Posterior vena cava (tissue), 2 donors: Measurements from ENCODE around the gene PEX5L. TPM values are rescaled to one million over a fixed set of nuclear protein-coding genes. Genes with fewer than 3 reads are reported as not detected.

Experiments
- DNase-seq: peaks from one replicate; pipeline ENCODE4 v3.0.0-alpha.2; 2020; ENCODE audit warnings: low spot score
- intact Hi-C, 2 donors: fragments of 100-400 bp; cut with DNase I; formaldehyde crosslinking; loops; one replicate each; pipeline versions ENCODE4 v1.14.1 to v1.14.2; 2022 to 2023
- total RNA-seq, 2 donors: library from RNA; stranded (reverse); fragmentation: NEBNext Ultra II Directional; extraction: Animal tissue kit (Norgen Biotek cat#: 25700); gene quantifications; one replicate each; pipeline ENCODE4 v1.2.1, GENCODE V29; 2021
- donor health status: DM: yes; HTN: yes; CAD: no.
- donor health status: DM: yes; HTN: yes; CAD: no.

Gene PEX5L
- total RNA-seq, 2 donors from 2014 or later = 0.10 TPM; not detected in 1

DNA sequence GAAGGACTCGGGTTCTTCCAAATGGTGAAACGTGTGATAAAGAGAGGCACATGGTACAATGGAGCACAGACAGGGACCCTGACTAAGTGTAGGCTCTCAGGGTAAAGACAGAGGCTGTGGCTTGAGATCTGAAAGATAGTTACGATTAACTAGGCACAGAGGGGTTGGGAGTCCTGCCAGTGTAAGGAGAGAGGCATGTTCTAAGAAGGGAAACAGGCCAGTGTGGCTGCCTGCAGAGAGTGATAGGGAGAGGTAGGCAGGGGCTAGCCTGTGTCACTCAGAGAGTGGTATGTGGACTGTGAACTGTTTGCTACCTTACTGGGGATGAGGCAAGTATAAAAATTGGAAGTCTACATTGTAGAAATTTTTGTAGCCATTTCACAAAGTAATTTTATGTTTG is 109.5 kb downstream of the PEX5L start:
- intact Hi-C loops = loop anchor here in 1 of 2 donors (10.0 kb wide), 1 partner anchor 668 kb away; no protein-coding TSS in a partner anchor
- no peak for DNase-seq

DNA sequence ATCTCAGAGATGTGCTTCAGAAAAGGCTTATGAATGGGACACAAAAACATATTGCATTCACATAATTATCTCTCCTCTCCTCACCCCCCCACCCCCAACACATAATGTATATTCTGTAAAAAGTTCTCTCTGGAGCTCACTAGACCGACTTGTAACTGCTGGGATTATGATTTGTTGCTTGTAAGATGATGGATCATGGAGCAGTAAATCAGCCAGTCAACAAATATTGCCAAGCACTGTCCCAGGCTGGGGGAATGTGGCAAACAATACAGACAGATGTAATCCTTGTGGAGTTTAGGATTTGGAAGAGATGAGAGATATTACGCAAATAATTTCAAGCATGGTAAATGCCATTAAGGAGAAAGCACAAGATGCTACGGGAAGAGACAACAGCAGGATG is 114.8 kb downstream of the PEX5L start:
- DNase-seq = no peak
- intact Hi-C loops = loop anchor here in 1 of 2 donors (10.0 kb wide), 1 partner anchor 673 kb away; no protein-coding TSS in a partner anchor

DNA sequence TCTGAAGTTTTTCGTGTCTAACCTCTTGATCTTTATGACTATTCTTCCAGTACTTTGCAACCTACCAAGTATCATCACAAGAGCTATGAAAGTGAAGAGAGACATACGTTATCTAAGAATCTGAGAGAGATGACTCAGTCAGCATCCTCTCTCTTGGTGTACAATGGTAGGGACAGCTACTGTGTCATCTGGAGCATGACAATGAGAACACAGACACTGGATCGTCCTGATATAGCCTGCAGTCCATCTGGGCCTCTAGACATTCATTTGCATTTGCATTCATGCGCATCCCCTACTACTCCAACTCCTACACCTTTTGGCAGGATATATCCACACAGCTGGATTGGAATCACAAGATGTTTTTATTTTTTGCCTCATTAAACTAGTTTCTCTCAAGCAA is 115.2 kb downstream of the PEX5L start:
- DNase-seq = no peak
- intact Hi-C loops = loop anchor here in 1 of 2 donors (10.0 kb wide), 1 partner anchor 673 kb away; no protein-coding TSS in a partner anchor

DNA sequence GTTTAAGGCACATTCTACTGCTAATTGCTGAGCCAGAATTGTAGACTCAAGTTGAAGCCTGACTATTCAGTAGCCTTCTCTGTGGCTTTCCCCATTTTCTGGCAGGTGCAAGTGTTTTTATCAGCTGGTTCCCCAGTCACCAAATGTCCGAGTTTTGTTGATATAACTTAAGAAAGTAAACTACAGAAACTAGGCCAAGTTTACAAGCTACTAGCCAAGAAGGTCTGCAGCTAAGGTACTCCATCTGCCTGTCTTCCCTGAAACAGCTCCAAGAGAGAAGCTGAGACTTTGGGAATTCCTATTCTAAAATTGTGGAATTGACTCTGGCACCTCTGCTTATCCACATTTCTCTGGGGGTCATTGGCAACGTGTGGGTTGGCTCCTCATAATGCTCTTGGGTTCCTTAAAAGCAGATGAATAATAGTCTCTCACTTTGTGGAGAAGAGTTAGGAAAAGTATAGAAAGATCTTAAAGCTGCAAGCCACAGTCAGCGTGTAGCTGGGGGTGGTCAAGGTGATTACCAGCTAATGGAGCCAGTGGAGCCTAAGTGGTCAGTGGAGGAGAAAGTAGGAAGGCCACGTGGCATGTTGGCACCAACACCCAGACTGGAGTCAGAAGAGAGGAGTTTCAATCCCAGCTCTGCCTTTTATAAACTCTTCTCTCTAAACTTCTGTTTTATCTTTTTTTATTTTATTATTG is 128.8 kb downstream of the PEX5L start:
- DNase-seq = no peak
- intact Hi-C loops = no loop called here

DNA sequence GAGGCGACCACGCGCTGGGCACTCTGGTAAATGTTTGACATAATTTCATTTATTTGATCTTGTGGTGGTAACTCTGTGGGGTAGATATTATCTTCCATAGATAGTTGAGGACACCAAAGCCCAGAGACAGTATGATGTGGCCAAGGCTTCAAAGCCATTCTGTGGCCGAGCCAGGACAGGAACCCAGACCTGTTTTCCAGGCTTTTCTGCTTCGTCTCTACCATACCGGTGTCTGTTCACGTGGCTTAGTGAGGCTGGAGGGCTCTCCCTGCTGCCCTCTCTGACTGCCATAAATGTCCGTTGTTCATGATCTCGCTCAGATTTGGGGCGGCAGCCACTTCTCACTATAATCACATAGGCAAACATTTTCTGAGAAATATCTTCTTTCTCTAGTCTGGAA is 134.7 kb downstream of the PEX5L start:
- DNase-seq = no peak
- intact Hi-C loops = no loop called here

DNA sequence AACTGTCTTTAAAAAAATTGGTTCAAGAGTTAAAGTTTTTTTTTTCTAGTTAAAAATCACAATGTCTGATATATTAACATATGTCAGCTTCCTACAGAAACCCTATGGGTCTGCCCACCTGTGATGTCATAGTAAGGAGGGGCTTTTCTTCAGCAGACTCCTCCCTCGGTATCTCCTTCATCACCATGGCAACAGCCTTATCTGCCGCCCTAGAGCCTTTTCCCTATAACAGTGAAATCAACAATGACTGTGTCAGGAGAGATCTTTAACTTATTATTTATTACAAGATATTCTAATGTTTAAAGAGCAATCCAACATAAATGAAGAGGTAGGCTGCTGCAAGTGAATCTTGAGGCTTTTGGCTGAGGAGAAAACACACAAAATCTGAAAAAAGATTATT is 138.7 kb downstream of the PEX5L start:
- DNase-seq = no peak
- intact Hi-C loops = no loop called here

DNA sequence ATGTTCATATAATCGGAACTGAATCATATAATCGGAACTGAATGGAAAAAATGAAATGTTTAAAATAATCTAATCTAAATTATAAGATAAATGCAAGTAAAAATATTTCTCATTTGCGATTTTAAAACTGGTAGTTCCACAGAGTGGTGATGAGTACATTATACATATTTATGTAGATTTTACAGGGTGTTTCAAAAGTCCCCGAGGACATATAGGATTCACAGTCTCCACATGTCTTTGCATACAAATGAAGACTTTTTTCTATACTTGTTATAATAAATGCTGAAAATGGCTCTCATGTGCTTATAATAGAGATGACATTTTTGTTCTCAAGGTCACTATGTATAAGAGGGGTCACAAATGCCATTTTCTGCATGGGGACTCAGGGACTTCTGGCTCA is 139.5 kb downstream of the PEX5L start:
- DNase-seq = no peak

DNA sequence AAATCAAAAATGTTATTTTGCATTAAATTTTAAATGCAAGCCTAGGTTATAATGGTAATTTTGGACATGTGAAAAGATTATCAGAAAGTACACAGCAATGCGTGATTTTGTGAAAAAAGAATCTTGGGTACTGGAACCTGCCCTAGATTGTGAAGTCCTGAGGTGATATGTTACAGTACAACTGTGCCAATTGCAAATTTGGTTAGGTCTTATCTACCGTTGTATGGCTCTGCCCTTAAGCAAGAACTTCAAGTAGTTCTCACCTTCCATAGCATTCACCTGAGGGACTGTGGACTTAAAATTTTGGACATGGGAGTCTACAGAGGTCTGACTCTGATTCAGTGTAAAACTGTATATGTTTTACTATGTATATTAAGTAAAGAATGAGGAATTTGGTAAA is 140.2 kb downstream of the PEX5L start:
- intact Hi-C loops = no loop called here
- DNase-seq = no peak

More for the DNA sequence above, 139.5 kb downstream of the PEX5L start:
- intact Hi-C loops = no loop called here

DNA sequence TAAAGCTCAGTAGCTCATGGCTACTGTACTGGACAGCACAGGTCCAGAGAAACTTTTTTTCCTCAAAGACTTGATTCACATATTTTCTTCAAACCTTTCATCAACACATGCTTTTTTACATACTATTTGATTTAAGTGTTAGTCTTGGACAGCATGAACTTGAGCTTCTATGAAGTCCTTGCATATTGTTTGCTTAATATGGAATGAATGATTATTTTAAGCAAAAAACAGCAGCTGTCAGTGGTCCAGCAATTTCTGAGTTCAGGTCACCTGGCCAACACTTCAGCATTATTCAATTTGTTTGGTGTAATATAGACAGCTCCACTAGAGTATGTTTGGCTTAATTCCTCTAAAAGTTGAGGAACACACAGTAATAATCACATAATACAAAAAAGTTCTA is 141.4 kb downstream of the PEX5L start:
- DNase-seq = no peak
- intact Hi-C loops = no loop called here

DNA sequence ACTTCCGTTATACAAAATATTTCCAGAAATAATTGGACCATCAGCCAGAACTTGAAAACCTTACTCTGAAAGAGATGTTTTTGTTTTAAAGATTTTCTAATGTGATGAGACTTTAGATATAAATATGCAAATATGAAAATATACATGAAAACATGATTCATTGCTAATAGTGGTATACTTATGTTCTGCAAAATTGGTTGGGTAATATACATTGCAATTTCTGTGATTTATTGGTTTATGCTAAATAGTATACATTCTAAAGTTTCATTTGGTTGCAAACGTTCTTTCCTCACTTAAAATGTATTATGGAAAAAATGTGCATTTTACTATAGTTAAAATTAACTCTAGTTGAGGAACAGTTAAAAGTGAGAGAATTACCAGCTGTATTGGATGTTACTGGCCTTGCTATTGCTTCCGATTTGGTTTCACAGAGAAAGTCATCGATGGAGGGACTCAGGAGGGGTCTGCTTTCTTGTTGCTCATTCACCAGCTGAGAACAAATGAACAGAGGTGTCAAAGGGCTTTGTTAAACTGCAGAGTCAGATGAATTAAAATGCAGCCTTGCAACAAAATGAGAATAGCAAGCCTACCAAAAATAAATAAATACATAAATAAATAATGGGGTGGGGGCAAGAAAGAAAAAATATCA is 149.3 kb downstream of the PEX5L start:
- no peak for DNase-seq
- intact Hi-C loops = no loop called here

DNA sequence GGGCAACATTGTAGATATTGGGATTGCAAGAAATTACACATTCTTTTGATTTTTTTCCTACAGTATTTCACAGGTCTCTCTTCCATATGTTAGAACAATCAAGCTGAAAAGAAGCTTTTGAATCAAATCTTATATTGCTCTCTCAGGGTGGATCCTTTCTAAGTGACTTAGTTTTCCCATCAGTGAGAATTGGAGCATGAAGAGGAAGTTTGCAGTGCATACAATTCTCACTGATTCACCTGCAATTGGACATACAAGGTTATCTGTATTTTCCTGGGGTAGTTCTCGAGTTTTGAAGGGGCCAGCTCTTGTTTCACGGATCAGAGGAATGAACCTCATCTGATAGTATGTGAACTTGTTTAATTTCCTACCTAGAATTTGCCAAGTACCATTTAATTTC is 150.8 kb downstream of the PEX5L start:
- no peak for DNase-seq
- intact Hi-C loops = no loop called here

DNA sequence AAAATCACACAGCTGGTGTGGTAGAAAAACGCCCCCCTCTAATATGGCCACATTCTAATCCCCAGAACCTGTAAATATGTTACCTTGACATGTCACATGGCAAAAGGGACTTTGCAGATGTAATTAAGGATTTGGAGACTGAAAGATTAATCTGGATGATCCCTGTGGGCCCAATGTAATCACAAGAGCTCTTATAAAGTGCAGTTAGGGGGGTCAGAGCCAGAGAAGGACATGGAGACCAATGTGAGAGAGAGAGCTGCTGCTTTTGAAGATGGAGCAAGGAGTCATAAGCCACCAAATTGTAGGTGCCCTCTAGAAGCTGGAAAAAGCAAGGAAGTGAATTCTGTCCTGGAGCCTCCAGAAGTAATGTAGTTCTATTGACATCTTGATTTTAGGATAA is 152.6 kb downstream of the PEX5L start:
- no peak for DNase-seq
- intact Hi-C loops = no loop called here

DNA sequence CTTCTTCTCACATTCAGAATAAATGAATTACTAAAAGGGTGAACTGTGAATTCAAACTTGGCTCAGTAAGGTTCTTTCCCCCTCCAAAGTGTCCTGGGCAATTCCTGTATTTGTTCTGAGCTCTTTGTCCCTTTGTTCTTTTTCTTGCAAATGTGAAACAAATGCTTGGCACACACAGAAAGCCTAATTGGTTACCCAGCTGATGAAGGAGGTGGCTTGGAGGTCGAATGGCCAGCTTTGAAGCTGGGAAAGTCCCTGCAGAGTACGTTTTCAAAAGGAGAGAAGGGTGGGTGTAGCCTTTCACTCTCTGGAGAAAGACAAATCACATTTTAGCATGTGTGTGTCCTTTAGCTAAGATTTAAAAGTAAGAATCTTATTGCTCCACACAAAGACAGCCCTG is 154.4 kb downstream of the PEX5L start:
- intact Hi-C loops = no loop called here
- DNase-seq = no peak

DNA sequence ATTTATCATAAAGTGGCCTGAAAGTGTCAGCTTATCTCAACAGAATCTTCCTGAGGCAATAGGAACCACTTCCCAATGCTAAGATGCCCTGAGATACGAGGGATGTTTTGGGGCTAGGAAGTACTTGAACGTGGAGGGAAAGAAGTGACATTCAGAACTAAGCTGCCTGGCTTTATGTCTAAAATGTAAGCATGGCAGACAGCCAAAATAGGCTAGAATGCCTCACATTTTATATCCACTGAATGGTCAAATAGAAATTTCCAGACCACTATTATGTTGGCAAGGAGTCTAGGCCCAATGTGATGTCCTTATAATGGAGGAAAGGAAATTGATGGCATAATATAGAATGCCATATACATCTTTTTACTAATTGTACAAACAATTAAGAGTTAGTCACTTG is 154.9 kb downstream of the PEX5L start:
- intact Hi-C loops = no loop called here
- DNase-seq = no peak

DNA sequence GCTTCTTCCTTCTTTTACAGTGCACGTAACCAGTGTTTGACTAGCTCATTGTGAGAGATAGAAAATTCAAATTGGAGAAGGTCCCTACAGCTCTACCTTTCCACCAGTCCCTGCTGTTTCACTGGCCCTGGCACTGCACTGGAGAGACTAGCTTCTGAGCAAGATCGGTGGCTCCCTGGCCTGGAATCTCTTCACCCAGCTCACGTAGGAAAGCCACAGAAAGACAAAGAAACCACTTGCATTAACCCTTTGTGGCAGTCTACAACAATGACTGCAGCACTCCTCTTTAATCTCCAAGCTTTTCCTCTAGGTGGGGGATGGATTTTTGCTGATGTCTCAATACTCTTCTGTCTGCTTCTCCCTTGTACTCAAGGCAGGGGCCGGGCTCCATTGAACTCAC is 155.9 kb downstream of the PEX5L start:
- DNase-seq = no peak

DNA sequence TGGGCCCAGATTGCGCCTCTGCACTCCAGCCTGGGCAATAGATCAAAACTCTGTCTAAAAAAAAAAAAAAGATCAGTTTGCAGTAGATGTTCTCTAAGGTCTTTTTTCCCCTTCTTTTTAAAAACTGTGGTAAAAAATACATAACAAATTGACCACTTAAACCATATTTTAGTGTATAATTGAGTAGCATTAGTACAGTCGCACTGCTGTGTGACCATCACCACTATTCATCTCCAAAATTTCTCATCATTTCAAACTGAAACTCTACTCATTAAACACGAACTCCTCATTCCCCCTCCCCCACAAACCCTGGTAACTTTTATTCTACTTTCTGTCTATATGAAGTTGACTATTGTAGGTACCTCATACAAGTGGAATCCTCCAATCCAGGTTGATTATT is 160.3 kb downstream of the PEX5L start:
- intact Hi-C loops = no loop called here
- no peak for DNase-seq

More for the DNA sequence above, 155.9 kb downstream of the PEX5L start:
- intact Hi-C loops = no loop called here

DNA sequence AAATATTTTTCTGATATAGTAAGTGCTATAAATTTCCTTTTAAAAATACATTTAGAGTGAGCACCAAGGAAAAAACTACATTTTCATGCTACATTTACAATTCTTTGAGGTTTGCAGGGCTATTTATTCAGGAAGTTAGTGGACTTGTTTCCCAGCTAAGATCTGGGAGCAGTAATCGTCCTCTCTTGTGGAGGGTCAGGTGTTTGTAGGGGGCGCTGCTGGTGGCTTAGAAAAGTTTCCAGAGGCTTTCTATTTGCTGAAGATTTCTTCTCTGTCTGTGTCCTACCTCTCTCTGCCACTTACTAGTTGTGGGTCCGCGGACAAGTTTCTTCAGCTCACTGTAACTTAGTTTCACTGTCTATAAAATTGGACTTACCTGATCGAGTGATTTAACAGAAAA is 163.9 kb downstream of the PEX5L start:
- no peak for DNase-seq
- intact Hi-C loops = no loop called here

DNA sequence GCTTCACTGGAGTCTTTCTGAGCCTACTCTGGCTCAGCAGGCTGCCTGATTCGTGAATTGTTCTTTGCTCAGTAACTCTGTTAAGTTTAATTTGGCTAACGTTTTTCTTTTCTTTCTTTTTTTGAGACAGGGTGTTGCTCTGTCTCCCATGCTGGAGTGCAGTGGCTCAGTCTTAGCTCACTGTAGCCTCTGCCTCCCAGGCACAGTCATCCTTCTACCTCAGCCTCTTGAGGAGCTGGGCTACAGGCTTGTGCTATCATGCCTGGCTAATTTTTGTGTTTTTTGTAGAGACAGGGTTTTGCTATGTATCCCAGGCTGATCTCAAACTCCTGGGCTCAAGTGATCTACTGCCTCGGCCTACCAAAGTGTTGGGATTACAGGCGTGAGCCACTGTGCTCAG is 165.0 kb downstream of the PEX5L start:
- intact Hi-C loops = no loop called here
- DNase-seq = no peak

DNA sequence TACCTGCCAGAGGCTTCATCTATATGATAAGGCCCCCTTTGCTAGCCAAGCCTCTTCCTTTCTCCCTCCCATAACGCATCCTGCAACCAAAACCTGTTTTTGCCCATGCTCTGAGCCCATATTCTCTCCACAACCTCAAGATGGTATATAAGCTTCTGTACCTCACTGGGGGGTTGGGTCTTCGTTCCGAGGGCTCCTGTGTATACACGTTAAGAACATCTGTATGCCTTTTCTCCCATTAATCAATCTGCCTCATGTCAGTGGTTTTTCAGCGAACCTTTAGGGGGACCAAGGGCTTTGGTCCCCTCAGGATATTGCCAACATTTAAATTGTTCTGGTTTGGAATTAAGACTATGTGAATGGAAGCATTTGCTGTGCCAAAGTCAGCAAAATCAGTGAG is 168.0 kb downstream of the PEX5L start:
- DNase-seq = no peak
- intact Hi-C loops = no loop called here

DNA sequence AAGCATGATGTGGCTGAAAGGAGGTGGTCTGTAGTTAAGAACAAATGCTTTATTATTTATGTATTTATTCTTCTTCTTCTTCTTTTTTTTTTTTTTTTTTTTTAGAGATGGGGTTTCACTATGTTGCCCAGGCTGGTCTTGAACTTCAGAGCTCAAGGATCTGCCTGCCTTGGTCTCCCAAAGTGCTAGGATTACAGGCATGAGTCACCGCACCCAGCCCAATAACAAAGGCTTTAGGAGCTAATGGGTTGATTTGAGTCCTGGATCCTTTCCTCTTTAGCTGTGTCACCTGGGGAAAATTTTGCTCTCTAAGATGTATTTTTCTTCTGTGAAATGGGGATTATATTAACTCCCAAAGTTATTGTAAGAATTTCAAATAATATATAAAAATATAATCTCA is 168.8 kb downstream of the PEX5L start:
- intact Hi-C loops = no loop called here
- no peak for DNase-seq

DNA sequence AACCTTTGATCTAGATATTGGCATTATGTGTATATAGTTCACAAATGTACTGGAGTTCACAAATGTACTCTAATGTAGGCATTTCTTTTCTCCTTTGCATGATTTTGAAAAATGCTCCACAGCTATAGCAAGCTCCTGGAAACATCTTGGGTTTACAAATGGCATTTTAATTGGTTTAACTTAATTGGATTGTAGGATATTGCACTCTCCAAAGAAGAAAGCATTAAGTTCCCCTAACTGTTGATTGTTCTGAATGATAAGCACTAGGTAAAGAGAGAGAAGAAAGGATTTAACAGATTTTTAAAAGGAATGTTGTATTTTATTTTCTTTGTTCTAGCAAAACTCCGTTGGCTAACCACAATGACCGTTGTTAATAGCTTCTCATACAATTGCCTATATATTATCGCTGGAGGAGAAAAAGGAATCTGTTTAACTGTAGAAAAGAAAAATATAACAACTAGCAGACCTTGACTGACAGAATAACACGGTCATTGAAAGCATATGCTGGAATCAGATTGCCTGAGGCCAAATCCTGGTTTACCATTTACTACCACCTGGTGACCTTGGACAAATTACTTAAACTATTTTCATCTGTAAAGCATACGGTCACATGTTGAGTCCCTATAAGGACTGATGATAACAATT is 170.8 kb downstream of the PEX5L start:
- intact Hi-C loops = no loop called here

More for the DNA sequence above, 170.8 kb downstream of the PEX5L start:
- no peak for DNase-seq
